HG03060 (cell line): ENCODE data around the gene TELO2.

Source experiments
- ATAC-seq: cut with Tn5 transposase; IDR thresholded peaks from one replicate; pipeline ENCODE4 v1.9.1; 2021; ENCODE audit warnings: low read depth, moderate number of reproducible peaks; ENCODE audit not compliant: unreplicated experiment

TELO2 gene

GRCh38 chr16:1511662-1512569 lies 18.8 kb downstream of the TELO2 start:
- no peak for ATAC-seq

- no peak for ATAC-seq
Measured at GRCh38 chr16:1512774-1513173, 19.6 kb downstream of the TELO2 start.

GRCh38 chr16:1514507-1514906 lies 21.3 kb downstream of the TELO2 start:
- no peak for ATAC-seq

- ATAC-seq: no peak
Measured at GRCh38 chr16:1518626-1519135, 25.5 kb downstream of the TELO2 start.

- ATAC-seq: no peak
Measured at GRCh38 chr16:1519831-1520230, 26.7 kb downstream of the TELO2 start.

- no peak for ATAC-seq
Measured at GRCh38 chr16:1520461-1520860, 27.3 kb downstream of the TELO2 start.

GRCh38 chr16:1523581-1524245 lies 30.6 kb downstream of the TELO2 start:
- ATAC-seq: no peak

- no peak for ATAC-seq
Measured at GRCh38 chr16:1524366-1524765, 31.2 kb downstream of the TELO2 start.

GRCh38 chr16:1525871-1526607 lies 32.9 kb downstream of the TELO2 start:
- no peak for ATAC-seq

- ATAC-seq: no peak
Measured at GRCh38 chr16:1526608-1527555, 33.7 kb downstream of the TELO2 start.

- ATAC-seq: no peak
Measured at GRCh38 chr16:1527836-1528811, 35.0 kb downstream of the TELO2 start.

- ATAC-seq: no peak
Measured at GRCh38 chr16:1528921-1529537, 35.9 kb downstream of the TELO2 start.

- ATAC-seq: no peak
Measured at GRCh38 chr16:1530349-1530882, 37.3 kb downstream of the TELO2 start.

GRCh38 chr16:1530883-1531637 lies 37.9 kb downstream of the TELO2 start:
- ATAC-seq: no peak

- no peak for ATAC-seq
Measured at GRCh38 chr16:1531638-1531910, 38.4 kb downstream of the TELO2 start.

- no peak for ATAC-seq
Measured at GRCh38 chr16:1532081-1532760, 39.1 kb downstream of the TELO2 start.

- no peak for ATAC-seq
Measured at GRCh38 chr16:1532771-1533170, 39.6 kb downstream of the TELO2 start.
